HL-60 (cell line): ENCODE data around the gene VIPR2.

Experiments
- DNase-seq, 2 experiments: peaks; one replicate each; pipeline ENCODE4 v3.0.0-alpha.2; 2010 to 2020; ENCODE audit warnings: low read depth in 1 of 2, low spot score in 1 of 2
- H3K27ac ChIP-seq: fragments of 250-450 bp; sonication (Bioruptor Pico); replicated peaks from 2 replicates; pipeline ENCODE4 v1.5.1; 2020; ENCODE audit warnings: mild to moderate bottlenecking, moderate library complexity
- H3K27me3 ChIP-seq: fragments of 250-450 bp; sonication (Bioruptor Pico); 2 replicates; pipeline ENCODE4 v1.5.1; 2021; ENCODE audit warnings: mild to moderate bottlenecking, moderate library complexity; ENCODE audit not compliant: insufficient read depth, poor library complexity, severe bottlenecking
- H3K4me3 ChIP-seq: replicated peaks from 2 replicates; pipeline ENCODE4 v1.5.1; 2011; ENCODE audit warnings: mild to moderate bottlenecking, control low read depth, low read length; ENCODE audit not compliant: insufficient read depth
- GABPA ChIP-seq: IDR thresholded peaks from 2 replicates; pipeline ENCODE4 v1.6.1; 2012; ENCODE audit warnings: low read depth
- POLR2AphosphoS5 ChIP-seq: IDR thresholded peaks from 2 replicates; pipeline ENCODE4 v1.6.1; 2012; ENCODE audit warnings: low read depth
- REST ChIP-seq: IDR thresholded peaks from 2 replicates; pipeline ENCODE4 v1.6.1; 2012; ENCODE audit warnings: low read depth; ENCODE audit not compliant: insufficient replicate concordance
- SPI1 ChIP-seq: IDR thresholded peaks from 2 replicates; pipeline ENCODE4 v1.6.1; 2012; ENCODE audit warnings: low read depth, mild to moderate bottlenecking, borderline replicate concordance
- TF ChIP-seq, protein P1 (sequence below): IDR thresholded peaks from one replicate; pipeline ENCODE4 v1.5.1; 2011; ENCODE audit warnings: low read length, control low read depth, inconsistent platforms; ENCODE audit not compliant: insufficient read depth

The VIPR2 gene

DNA sequence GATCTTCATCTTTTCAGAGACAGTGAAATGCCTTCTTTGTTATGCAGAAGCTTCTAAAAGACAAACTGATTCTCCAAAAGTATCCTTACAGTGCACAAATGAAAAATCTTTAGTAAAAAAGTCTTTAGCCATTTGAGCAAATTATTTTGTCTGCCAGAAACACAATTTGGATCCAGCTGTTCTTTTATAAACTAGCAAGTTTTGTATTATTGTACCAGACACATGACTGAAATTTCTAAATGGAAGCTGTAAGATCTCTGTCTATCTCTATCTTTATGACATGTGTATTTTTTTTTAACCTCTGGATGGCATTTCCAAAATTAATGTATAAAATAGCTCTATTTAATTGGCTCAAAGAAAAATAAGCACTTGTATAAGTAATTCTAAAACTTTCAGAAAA is 68.3 kb downstream of the VIPR2 start:
- no peak overlapping the region for H3K27ac ChIP-seq
- no peak overlapping the region for H3K4me3 ChIP-seq
- H3K27me3 ChIP-seq: no peaks in the 10 kb centered on the region
- TF ChIP-seq, protein P1, sequence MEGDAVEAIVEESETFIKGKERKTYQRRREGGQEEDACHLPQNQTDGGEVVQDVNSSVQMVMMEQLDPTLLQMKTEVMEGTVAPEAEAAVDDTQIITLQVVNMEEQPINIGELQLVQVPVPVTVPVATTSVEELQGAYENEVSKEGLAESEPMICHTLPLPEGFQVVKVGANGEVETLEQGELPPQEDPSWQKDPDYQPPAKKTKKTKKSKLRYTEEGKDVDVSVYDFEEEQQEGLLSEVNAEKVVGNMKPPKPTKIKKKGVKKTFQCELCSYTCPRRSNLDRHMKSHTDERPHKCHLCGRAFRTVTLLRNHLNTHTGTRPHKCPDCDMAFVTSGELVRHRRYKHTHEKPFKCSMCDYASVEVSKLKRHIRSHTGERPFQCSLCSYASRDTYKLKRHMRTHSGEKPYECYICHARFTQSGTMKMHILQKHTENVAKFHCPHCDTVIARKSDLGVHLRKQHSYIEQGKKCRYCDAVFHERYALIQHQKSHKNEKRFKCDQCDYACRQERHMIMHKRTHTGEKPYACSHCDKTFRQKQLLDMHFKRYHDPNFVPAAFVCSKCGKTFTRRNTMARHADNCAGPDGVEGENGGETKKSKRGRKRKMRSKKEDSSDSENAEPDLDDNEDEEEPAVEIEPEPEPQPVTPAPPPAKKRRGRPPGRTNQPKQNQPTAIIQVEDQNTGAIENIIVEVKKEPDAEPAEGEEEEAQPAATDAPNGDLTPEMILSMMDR: no peak
- TF ChIP-seq GABPA: no peak
- no peak for TF ChIP-seq POLR2AphosphoS5
- no peak for DNase-seq

DNA sequence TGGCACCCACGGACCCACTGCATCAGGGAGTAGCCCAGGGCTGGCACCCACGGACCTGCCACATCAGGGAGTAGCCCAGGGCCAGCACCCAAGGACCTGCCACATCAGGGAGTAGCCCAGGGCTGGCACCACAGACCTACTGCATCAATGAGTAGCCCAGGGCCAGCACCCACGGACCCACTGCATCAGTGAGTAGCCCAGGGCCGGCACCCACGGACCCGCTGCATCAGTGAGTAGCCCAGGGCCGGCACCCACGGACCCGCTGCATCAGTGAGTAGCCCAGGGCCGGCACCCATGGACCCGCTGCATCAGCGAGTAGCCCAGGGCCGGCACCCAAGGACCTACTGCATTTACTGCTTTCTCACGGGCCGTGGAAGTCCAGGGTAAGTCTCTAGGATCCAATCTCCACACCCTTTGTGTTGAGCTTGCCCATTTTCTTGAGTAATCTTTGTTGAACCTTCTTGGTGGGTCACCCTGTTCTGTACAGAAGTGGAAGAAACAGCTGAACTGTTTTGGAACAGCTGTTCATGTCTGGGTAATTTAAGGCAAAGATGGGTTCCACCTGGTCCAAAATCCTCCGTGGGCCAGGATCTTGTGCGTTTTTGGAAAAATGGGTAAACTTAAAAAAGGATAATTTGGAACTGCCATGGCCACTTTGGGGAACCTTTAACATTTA is 69.0 kb downstream of the VIPR2 start:
- TF ChIP-seq POLR2AphosphoS5 (no peak), SPI1 (no peak), GABPA (no peak), REST (no peak)
- TF ChIP-seq, protein P1: no peak
- no peak for DNase-seq
- Histone ChIP-seq H3K4me3 (no peak overlapping the region), H3K27me3 (no peaks in the 10 kb centered on the region), H3K27ac (no peak overlapping the region)

GRCh38 chr7:159071260-159071659 is 73.4 kb downstream of the VIPR2 start:
- TF ChIP-seq REST: no peak
- TF ChIP-seq GABPA: no peak
- TF ChIP-seq, protein P1: no peak
- TF ChIP-seq SPI1: no peak
- no peak for TF ChIP-seq POLR2AphosphoS5
- Histone ChIP-seq H3K27ac (0 out of 2 replicates have a peak overlapping the region, but pooled peaks have one; percentile 38), H3K4me3 (no peak overlapping the region), H3K27me3 (no peaks in the 10 kb centered on the region)
- DNase-seq: no peak
